GM19351 (cell line): Measurements from ENCODE around the gene UBE2J2.

Experiments
- ATAC-seq: cut with Tn5 transposase; IDR thresholded peaks from one replicate; pipeline ENCODE4 v1.9.1; 2021; ENCODE audit warnings: mild to moderate bottlenecking, moderate library complexity; ENCODE audit not compliant: unreplicated experiment

Gene UBE2J2

GRCh38 chr1:1296070-1297061, 22.7 kb upstream of the UBE2J2 start:
- no peak for ATAC-seq

GRCh38 chr1:1295154-1295923, 21.7 kb upstream of the UBE2J2 start:
- ATAC-seq = no peak

- no peak for ATAC-seq
Observed at GRCh38 chr1:1294250-1294890, 20.7 kb upstream of the UBE2J2 start.

GRCh38 chr1:1293263-1294249, 19.9 kb upstream of the UBE2J2 start:
- ATAC-seq = no peak

GRCh38 chr1:1292851-1293250, 19.2 kb upstream of the UBE2J2 start:
- ATAC-seq = no peak

GRCh38 chr1:1292442-1292779, 18.8 kb upstream of the UBE2J2 start:
- no peak for ATAC-seq

- ATAC-seq = no peak
Observed at GRCh38 chr1:1291548-1292441, 18.1 kb upstream of the UBE2J2 start.

GRCh38 chr1:1291023-1291528, 17.4 kb upstream of the UBE2J2 start:
- ATAC-seq = no peak

GRCh38 chr1:1290238-1290731, 16.6 kb upstream of the UBE2J2 start:
- no peak for ATAC-seq

- no peak for ATAC-seq
Observed at GRCh38 chr1:1287288-1288110, 13.8 kb upstream of the UBE2J2 start.

- no peak for ATAC-seq
Observed at GRCh38 chr1:1286313-1287261, 12.9 kb upstream of the UBE2J2 start.

GRCh38 chr1:1285611-1286311, 12.1 kb upstream of the UBE2J2 start:
- no peak for ATAC-seq

GRCh38 chr1:1285102-1285571, 11.5 kb upstream of the UBE2J2 start:
- no peak for ATAC-seq

GRCh38 chr1:1284221-1285101, 10.8 kb upstream of the UBE2J2 start:
- no peak for ATAC-seq

GRCh38 chr1:1283821-1284220, 10.2 kb upstream of the UBE2J2 start:
- ATAC-seq = no peak
